Measurements from ENCODE around the gene GGNBP2. TPM values are rescaled to one million over a fixed set of nuclear protein-coding genes. Genes with fewer than 3 reads are reported as not detected.

GGNBP2 gene
- total and polyA plus RNA-seq, 2 of the 8 experiments (the other 6 are each of a cell fraction or from before 2014, with no cell fraction given): 29.2 to 35.8 TPM

DNA sequence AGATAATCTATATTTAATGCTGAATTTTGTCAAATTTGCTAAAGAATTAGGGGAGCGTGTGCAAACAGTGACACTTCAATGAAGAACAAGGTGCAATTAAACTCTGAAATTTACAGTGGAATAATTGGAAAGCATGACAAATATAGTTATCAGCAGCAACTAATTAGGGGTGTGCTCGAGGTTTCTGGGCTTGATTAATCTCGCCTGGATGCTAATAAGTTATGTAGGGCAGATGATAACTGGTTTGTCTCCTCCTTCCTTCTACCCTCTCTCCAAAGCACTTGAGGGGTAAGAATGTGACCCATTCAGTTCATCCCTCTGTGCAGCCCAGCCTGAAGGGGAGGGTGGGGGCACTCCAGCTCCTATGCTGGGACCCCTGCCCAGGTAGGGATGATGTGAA, 78.6 kb downstream of the GGNBP2 start (continued):
- TF ChIP-seq POLR2A (IDR thresholded peaks at IDR 0.05; ENCODE audit: control extremely low read depth in 1 of 2, low read depth in 2 of 2, low read length in 2 of 2): no peak
- TF ChIP-seq, protein P1, sequence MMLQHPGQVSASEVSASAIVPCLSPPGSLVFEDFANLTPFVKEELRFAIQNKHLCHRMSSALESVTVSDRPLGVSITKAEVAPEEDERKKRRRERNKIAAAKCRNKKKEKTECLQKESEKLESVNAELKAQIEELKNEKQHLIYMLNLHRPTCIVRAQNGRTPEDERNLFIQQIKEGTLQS (IDR thresholded peaks at IDR 0.05; ENCODE audit: insufficient read depth, low read depth, low read length): no peak
- TF ChIP-seq SIRT6 (IDR thresholded peaks at IDR 0.05; ENCODE audit: low read length): no peak
- no peak for TF ChIP-seq CTBP2 (IDR thresholded peaks at IDR 0.05; ENCODE audit: borderline replicate concordance, insufficient read depth, insufficient read length, low read length)
